ENCODE results near the gene MS4A14.
"Not testable (repeated sequence)": the region's sequence is repeated elsewhere in the genome, so short reads cannot be mapped to it uniquely, and the experiment has no call there.

Gene MS4A14

DNA sequence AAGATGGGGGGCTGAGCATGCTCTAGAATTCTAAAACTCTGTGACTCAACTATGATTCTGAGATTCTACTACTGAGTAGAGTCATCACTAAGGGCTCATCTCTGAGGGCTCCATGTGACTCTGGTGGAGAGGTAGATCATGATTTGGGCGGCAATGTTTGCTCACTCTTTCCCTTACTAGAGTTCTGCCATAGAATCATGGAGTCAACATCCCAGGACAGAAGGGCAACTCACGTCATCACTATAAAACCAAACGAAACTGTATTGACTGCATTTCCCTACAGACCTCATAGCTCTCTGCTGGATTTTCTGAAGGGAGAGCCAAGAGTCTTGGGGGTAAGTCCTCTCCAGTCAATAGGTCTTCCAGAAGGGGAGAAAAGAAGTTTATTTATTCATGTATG is at the start of gene MS4A14:
MS4A14 (plus strand) TSS at position 78 of the 400 bp plus-strand sequence; CDS start at position 198, 120 bp downstream.
- DNase-seq, result no peak

GRCh38 chr11:60347084-60347797 is 49.0 kb upstream of the MS4A14 start:
- no peak for DNase-seq

DNA sequence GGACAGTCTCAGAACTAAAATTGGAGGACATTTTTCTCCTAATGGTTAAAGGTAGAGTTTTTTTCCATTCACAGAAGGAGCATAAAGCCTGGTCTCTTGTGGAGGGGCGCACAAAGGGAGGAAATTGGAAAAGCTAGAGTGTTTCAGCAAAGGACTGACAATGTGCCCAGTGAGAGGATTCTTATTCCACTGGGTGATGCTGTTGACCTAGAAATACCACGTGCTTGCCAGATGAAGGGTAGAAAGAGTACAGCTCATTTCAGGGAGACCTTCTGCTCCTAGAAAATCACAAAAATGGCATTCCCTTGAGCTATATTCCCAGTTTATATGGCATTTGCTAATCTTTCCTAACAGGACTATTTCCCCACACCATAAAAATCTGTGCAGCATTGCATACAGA is 48.1 kb upstream of the MS4A14 start:
- peak in 1 of 56 donors; percentile 3 for DNase-seq

GRCh38 chr11:60349990-60350389 is 46.3 kb upstream of the MS4A14 start:
- DNase-seq, result no peak

- no peak for DNase-seq
Observed at GRCh38 chr11:60357771-60358170, 38.5 kb upstream of the MS4A14 start.

DNA sequence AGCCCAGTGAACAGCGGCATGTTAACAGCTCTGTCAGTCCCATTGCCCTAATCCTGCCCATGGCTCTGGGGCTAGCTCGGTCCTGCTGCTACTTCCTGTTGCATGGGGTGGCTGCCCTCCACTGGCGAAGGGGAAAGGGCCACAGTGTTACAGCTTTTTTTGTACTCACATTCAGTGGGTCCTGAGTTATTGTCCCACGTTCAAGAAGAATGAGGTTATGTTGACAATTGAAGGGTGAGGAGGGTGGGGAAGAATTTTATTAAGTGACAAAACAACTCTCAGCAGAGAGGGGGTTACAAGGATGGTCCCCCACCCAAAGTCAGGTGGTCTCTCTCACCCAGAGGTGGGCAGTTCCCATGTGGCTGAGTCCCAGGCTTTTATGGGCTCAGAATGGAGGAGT is 35.6 kb upstream of the MS4A14 start:
- DNase-seq, result no peak

GRCh38 chr11:60362241-60362640 is 34.0 kb upstream of the MS4A14 start:
- DNase-seq, result no peak

- peak in 30 of 56 donors; percentile 3 to 81 (median 18) for DNase-seq
Observed at GRCh38 chr11:60363542-60364470, 32.5 kb upstream of the MS4A14 start.

DNA sequence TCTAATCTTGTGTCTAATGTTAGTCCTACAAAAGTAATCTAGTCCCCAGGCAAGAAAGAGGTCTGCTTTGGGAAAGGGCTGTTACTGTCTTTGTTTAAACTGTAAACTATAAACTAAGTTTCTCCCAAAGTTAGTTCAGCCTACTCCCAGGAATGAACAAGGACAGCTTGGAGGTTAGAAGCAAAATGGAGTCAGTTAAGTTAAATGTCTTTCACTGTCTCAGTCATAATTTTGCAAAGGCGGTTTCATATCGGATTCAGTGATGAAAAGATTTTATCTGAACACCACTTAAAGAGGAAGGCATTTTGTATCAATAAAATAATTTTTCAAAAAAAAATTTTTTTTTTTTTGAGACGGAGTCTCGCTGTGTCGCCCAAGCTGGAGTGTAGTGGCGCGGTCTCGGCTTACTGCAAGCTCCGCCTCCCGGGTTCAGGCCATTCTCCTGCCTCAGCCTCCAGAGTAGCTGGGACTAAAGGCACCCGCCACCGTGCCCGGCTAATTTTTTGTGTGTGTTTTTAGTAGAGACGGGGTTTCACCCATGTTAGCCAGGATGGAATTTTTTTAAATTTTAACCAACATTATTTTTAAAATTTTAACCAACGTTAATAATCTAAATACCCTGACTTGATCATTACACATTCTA is 29.9 kb upstream of the MS4A14 start:
- not testable (repeated sequence) for DNase-seq

- no peak for DNase-seq
Observed at GRCh38 chr11:60367009-60367408, 29.2 kb upstream of the MS4A14 start.

- DNase-seq, result no peak
Observed at GRCh38 chr11:60367896-60368295, 28.4 kb upstream of the MS4A14 start.

- no peak for DNase-seq
Observed at GRCh38 chr11:60370252-60370810, 25.9 kb upstream of the MS4A14 start.

DNA sequence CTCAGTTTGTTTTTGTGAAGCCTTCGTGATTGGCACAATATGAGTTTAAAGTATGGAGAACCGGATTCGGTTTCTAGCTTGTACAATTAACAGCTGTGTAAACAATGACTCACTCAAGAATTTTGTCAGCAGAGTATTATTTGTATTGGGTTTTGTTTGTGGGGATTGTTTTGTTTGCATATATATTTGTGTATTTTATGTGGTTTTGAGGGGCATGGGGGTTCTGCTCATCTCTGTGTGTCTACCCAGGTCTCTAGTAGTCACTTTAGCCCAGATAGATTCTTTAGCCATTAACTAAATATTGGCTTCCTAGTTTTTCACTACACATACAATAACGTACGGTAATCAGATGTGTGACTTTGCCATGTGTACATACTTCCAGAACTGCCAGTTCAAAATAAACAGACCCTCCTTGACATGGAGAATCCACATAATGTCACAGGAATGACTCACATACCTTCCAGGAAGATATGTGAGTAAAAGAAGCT is 25.4 kb upstream of the MS4A14 start:
- no peak for DNase-seq

GRCh38 chr11:60371386-60371785 is 24.9 kb upstream of the MS4A14 start:
- no peak for DNase-seq

DNA sequence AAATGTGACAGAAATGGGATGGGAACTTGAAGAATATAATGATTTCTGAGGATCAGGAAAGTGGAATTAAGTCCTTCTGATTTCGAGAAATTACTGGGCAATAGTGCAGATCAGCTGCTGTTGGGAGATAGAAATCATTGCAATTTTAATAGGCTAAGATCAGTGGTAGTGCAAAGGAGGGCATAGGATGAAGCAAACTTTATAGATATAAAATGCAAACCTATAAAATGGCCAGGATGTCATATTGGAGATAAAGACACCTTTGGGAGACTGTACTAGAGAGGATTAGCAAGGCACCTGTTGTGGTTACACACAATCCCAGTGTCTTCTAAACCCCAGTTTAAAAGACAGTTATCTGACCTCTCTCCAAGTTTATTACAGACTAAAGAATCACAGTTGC is 24.4 kb upstream of the MS4A14 start:
- no peak for DNase-seq

GRCh38 chr11:60372767-60373166 is 23.5 kb upstream of the MS4A14 start:
- no peak for DNase-seq

- no peak for DNase-seq
Observed at GRCh38 chr11:60375316-60375715, 20.9 kb upstream of the MS4A14 start.

GRCh38 chr11:60376601-60377000 is 19.7 kb upstream of the MS4A14 start:
- no peak for DNase-seq

DNA sequence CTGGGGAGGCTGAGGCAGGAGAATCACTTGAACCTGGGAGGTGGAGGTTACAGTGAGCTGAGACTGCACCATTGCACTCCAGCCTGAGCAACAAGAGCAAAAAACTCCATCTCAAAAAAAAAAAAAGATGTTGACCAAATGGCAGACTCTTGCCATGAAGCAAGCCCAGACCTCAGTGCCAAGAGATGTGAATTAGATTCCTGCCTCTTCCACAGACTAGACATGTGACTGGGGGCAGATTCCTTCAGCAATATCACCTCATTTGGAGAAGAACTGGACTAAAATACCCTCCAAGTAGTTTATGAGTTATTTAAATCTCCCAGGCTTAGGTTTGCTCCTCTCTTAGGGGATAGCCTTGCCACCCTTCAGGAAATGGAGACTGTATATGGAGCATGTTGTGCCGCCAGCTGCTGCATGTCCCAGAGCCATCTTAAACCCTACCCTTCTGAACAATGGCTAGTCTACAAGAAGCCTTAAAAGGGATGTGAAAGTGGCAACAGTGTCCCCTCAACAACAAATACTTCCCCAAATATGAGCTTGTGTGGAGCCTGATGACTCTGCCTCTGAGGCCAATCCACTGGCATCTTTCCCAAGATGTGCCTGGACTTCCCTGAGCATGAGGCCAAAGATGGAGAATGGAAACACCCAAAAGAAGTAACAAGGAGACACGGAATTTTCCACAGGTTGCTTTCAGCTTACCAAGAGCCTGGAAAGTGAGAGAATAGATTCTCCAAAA is 18.7 kb upstream of the MS4A14 start:
- peak in 23 of 56 donors; percentile 3 to 67 (median 16) for DNase-seq

DNA sequence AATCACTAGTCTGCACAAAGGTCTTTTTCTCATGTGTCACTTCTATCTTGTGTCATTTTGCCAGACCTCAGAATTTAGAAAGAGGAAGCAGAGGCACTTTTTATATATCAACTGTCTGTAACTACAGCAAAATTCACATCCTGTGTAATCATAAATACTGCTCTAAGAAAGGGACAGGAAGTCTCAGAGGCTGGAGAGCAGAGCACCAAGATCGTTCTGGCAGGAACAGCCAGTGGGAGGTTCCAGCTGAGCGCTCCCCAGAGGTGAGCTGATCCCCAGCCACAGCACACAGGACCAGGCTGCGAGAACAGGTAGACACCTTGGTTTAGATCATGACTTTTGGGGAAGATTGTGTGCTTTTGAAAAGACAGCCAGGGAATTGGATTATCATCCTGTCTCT is 17.9 kb upstream of the MS4A14 start, which contains the start of gene MS4A7:
MS4A7 (plus strand) TSS at position 179 of the 400 bp plus-strand sequence. CDS start 4,610 bp downstream, outside the sequence.
- DNase-seq, result peak in 5 of 56 donors; percentile 0 to 13 (median 3)

Measured in amygdala (tissue), 56 donors.